HL-60 (cell line): ENCODE measurements around the gene H2BK1.

Experiments used
- POLR2AphosphoS5 ChIP-seq: IDR thresholded peaks from 2 replicates; pipeline ENCODE4 v1.6.1; 2012; ENCODE audit warnings: low read depth
- TF ChIP-seq, protein P1 (sequence below): IDR thresholded peaks from one replicate; pipeline ENCODE4 v1.5.1; 2011; ENCODE audit warnings: low read length, control low read depth, inconsistent platforms; ENCODE audit not compliant: insufficient read depth

DNA sequence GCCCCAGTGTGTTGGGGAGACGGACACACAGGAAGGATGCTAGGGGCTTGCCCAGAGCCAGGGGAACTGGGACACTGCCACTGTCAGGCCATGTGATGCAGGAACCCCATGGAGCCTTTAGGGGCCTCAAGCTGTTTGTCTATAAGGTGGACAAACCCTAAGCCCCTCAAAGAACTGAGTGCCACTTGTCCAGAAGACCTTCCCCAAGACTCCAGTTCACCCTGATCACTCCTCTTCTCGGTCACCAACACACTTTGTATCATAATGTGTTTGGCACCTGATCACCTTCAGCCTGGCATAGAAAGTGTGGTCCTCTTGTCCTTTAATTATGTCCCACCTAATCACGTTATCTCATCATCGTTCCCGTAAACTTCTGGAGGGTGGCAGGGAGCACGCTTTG is 700 bp downstream of the H2BK1 start:
- TF ChIP-seq POLR2AphosphoS5, result no peak
- TF ChIP-seq, protein P1, sequence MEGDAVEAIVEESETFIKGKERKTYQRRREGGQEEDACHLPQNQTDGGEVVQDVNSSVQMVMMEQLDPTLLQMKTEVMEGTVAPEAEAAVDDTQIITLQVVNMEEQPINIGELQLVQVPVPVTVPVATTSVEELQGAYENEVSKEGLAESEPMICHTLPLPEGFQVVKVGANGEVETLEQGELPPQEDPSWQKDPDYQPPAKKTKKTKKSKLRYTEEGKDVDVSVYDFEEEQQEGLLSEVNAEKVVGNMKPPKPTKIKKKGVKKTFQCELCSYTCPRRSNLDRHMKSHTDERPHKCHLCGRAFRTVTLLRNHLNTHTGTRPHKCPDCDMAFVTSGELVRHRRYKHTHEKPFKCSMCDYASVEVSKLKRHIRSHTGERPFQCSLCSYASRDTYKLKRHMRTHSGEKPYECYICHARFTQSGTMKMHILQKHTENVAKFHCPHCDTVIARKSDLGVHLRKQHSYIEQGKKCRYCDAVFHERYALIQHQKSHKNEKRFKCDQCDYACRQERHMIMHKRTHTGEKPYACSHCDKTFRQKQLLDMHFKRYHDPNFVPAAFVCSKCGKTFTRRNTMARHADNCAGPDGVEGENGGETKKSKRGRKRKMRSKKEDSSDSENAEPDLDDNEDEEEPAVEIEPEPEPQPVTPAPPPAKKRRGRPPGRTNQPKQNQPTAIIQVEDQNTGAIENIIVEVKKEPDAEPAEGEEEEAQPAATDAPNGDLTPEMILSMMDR, result no peak
